ENCODE measurements around the gene RUFY4.
A peak's percentile ranks its signal among the peaks of the same experiment; 100 is the strongest.

Gene RUFY4

DNA sequence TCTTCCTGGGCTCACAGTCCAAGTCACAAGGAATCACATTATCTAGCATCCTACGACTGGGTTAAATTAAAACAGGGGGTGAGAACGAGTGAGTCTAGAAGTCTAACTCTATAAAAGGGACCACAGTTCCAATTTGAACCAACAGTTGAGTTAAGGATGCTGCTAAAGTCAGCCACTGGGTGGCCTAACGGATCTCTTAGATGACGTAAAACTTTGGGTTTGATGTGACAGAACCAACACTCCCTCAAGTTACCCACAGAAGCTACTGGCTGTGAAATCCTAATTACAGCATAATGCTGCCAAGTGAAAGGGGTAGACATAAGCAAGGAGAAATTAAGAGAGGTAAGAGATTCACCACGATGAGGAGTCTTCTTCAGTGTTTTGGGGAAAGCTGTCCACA, 32.7 kb upstream of the RUFY4 start:
- H3K27me3 ChIP-seq (ENCODE audit: insufficient read depth, low read length): peaks cover 22% of the 10 kb centered on the region
- no peak overlapping the region for H2AK5ac ChIP-seq (ENCODE audit: low read length)
- no peak overlapping the region for H3K4ac ChIP-seq (ENCODE audit: low read depth, low read length)
- H3K4me2 ChIP-seq (ENCODE audit: low read length): no peak overlapping the region
- no peak overlapping the region for H4K12ac ChIP-seq (ENCODE audit: low read depth, low read length)
- no peaks in the 10 kb centered on the region for H3K36me3 ChIP-seq (ENCODE audit: control insufficient read depth in 1 of 2, insufficient read depth in 2 of 2, low read length in 2 of 2)
- H2BK12ac ChIP-seq (ENCODE audit: low read length): no peak overlapping the region
- no peak overlapping the region for H3K18ac ChIP-seq (ENCODE audit: low read length)
- H3K4me1 ChIP-seq (ENCODE audit: control insufficient read depth in 1 of 2, insufficient read depth in 2 of 2, low read length in 2 of 2): peaks cover 0 to 3% of the 10 kb centered on the region in 2 experiments
- H3K9ac ChIP-seq (ENCODE audit: low read length): no peak overlapping the region
- no peaks in the 10 kb centered on the region for H3K9me3 ChIP-seq (ENCODE audit: insufficient read depth, low read depth, low read length)
- H3K23ac ChIP-seq (ENCODE audit: low read length): no peak overlapping the region
- H3K14ac ChIP-seq (ENCODE audit: low read length): no peak overlapping the region
- WGBS (ENCODE audit: extremely low coverage, insufficient coverage, insufficient read length): no CpG with 5 or more reads among the region's 5 CpGs
- H2BK5ac ChIP-seq (ENCODE audit: low read depth, low read length, poor library complexity): no peak overlapping the region
- H3K79me1 ChIP-seq (ENCODE audit: low read length): no peaks in the 10 kb centered on the region
- H3K27ac ChIP-seq (ENCODE audit: low read depth, low read length): no peak overlapping the region
- H2BK120ac ChIP-seq (ENCODE audit: insufficient read depth, low read length, poor library complexity): no peak overlapping the region
- H4K91ac ChIP-seq (ENCODE audit: low read depth, low read length): no peak overlapping the region
- H4K8ac ChIP-seq (ENCODE audit: low read depth, low read length): no peak overlapping the region
- DNase-seq: peak in 1 of 2 donors; percentile 15
- H2AFZ ChIP-seq (ENCODE audit: insufficient read depth, low read length, poor library complexity): no peak overlapping the region
- H3K79me2 ChIP-seq (ENCODE audit: control insufficient read depth, insufficient read depth, low read length, poor library complexity): no peaks in the 10 kb centered on the region
- no peak overlapping the region for H3K4me3 ChIP-seq (ENCODE audit: low read depth, low read length)

DNA sequence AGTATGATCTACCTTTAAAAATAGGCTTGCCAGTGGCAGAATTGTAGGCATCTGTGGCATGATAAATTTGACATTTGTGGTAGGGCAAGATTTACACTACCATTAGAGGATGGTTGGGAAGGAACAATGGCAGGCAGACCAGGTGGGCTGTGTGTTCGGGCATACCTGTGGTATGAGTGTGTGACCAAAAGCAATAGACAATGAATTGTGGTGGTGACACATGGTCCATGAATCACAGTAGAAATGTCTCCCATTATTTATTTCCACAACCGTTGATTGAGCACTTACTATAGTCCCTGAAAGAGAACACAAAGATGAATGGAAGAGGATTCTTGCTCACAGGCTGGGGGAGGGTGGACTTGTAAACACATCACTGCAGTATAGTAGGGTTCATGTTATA, 29.9 kb upstream of the RUFY4 start:
- Histone ChIP-seq H3K4me2 (ENCODE audit: low read length) (no peak overlapping the region), H2BK5ac (ENCODE audit: low read depth, low read length, poor library complexity) (no peak overlapping the region), H3K14ac (ENCODE audit: low read length) (no peak overlapping the region), H4K91ac (ENCODE audit: low read depth, low read length) (no peak overlapping the region), H3K23ac (ENCODE audit: low read length) (no peak overlapping the region), H4K8ac (ENCODE audit: low read depth, low read length) (no peak overlapping the region), H3K27me3 (ENCODE audit: insufficient read depth, low read length) (peaks cover under 1% of the 10 kb centered on the region), H3K4me1 (ENCODE audit: control insufficient read depth in 1 of 2, insufficient read depth in 2 of 2, low read length in 2 of 2) (peaks cover 0 to 3% of the 10 kb centered on the region in 2 experiments), H3K79me1 (ENCODE audit: low read length) (no peaks in the 10 kb centered on the region), H3K4me3 (ENCODE audit: low read depth, low read length) (no peak overlapping the region), H3K79me2 (ENCODE audit: control insufficient read depth, insufficient read depth, low read length, poor library complexity) (no peaks in the 10 kb centered on the region), H3K4ac (ENCODE audit: low read depth, low read length) (no peak overlapping the region), H3K27ac (ENCODE audit: low read depth, low read length) (no peak overlapping the region), H3K9me3 (ENCODE audit: insufficient read depth, low read depth, low read length) (peaks cover 11% of the 10 kb centered on the region), H2AFZ (ENCODE audit: insufficient read depth, low read length, poor library complexity) (no peak overlapping the region), H2BK120ac (ENCODE audit: insufficient read depth, low read length, poor library complexity) (no peak overlapping the region), H2AK5ac (ENCODE audit: low read length) (no peak overlapping the region), H3K18ac (ENCODE audit: low read length) (no peak overlapping the region), H2BK12ac (ENCODE audit: low read length) (no peak overlapping the region), H4K12ac (ENCODE audit: low read depth, low read length) (no peak overlapping the region), H3K36me3 (ENCODE audit: control insufficient read depth in 1 of 2, insufficient read depth in 2 of 2, low read length in 2 of 2) (no peaks in the 10 kb centered on the region), H3K9ac (ENCODE audit: low read length) (no peak overlapping the region)
- whole genome bisulfite sequencing (ENCODE audit: extremely low coverage, insufficient coverage, insufficient read length): no CpG with 5 or more reads among the region's 2 CpGs
- peak in 1 of 2 donors; percentile 4 for DNase-seq

DNA sequence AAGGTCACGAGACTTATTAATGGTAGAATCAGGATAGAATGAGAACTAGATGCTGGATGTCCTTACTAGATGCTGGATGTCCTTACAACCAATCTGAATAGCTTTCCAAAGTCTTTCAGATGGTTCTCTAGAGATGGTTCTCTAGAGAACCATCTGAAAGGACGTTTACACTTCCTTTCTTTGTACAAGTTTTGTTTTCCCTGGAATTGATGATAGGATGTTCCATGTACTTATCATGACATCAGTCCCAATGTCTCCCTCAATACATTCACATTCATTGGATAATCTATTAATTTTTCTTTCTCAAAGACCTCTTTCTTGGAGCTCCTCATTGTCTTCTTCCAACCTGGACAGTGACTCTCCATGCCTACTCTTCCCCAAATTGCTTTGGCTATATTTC, 28.2 kb upstream of the RUFY4 start:
- Histone ChIP-seq H3K4ac (ENCODE audit: low read depth, low read length) (no peak overlapping the region), H3K23ac (ENCODE audit: low read length) (no peak overlapping the region), H3K4me2 (ENCODE audit: low read length) (no peak overlapping the region), H2AK5ac (ENCODE audit: low read length) (no peak overlapping the region), H3K9ac (ENCODE audit: low read length) (no peak overlapping the region), H3K27me3 (ENCODE audit: insufficient read depth, low read length) (no peaks in the 10 kb centered on the region), H3K18ac (ENCODE audit: low read length) (no peak overlapping the region), H4K91ac (ENCODE audit: low read depth, low read length) (no peak overlapping the region), H3K9me3 (ENCODE audit: insufficient read depth, low read depth, low read length) (peaks cover 11% of the 10 kb centered on the region), H4K12ac (ENCODE audit: low read depth, low read length) (no peak overlapping the region), H4K8ac (ENCODE audit: low read depth, low read length) (no peak overlapping the region), H2BK120ac (ENCODE audit: insufficient read depth, low read length, poor library complexity) (no peak overlapping the region), H3K4me3 (ENCODE audit: low read depth, low read length) (no peak overlapping the region), H3K36me3 (ENCODE audit: control insufficient read depth in 1 of 2, insufficient read depth in 2 of 2, low read length in 2 of 2) (no peaks in the 10 kb centered on the region), H3K27ac (ENCODE audit: low read depth, low read length) (no peak overlapping the region), H2BK5ac (ENCODE audit: low read depth, low read length, poor library complexity) (no peak overlapping the region), H3K4me1 (ENCODE audit: control insufficient read depth in 1 of 2, insufficient read depth in 2 of 2, low read length in 2 of 2) (no peaks in the 10 kb centered on the region), H2AFZ (ENCODE audit: insufficient read depth, low read length, poor library complexity) (no peak overlapping the region), H3K79me1 (ENCODE audit: low read length) (no peaks in the 10 kb centered on the region), H3K79me2 (ENCODE audit: control insufficient read depth, insufficient read depth, low read length, poor library complexity) (no peaks in the 10 kb centered on the region), H3K14ac (ENCODE audit: low read length) (no peak overlapping the region), H2BK12ac (ENCODE audit: low read length) (no peak overlapping the region)
- no peak for DNase-seq
- WGBS (ENCODE audit: extremely low coverage, insufficient coverage, insufficient read length): no CpG with 5 or more reads among the region's 2 CpGs

DNA sequence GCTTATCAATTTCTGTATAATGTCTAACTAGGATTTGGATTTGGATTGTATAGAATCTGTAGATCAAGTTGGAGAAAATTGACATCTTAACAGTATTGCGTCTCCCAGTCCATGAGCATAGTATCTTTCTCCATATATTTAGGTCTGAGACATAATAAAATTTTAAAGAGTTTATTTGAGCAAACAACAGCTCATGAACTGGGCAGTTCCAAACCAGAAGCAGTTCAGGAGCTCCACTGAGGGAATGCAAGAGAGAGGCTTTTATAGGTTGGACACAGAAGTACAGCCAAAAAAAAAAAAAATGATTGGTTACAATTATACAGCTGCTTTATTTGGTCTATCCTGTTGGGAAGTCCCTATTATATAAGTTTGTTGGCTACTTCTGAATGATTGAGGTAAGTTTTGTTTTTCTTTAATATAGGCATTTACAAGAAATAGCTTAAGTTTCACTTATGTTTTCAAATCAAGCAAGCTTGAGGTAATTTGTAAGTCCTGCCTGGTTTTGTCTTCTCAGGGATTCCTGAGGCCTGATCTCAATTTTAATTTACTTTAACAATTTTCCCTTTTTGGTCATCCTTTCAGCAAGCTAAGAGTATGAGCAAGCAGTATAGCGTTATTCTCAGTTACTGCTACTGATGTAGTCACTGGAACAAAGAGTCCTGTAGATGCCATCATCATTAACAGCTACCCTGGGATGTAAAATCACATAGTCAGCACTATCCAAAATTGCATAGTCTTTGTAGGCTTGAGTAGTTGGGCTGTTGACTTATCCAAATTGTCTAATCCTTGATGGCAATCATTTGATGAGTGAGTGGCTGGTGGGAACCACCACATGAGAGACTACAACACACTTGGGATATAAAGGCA, 27.5 kb upstream of the RUFY4 start:
- DNase-seq: no peak
- H3K79me2 ChIP-seq (ENCODE audit: control insufficient read depth, insufficient read depth, low read length, poor library complexity): no peaks in the 10 kb centered on the region
- no peak overlapping the region for H4K8ac ChIP-seq (ENCODE audit: low read depth, low read length)
- H3K36me3 ChIP-seq (ENCODE audit: control insufficient read depth in 1 of 2, insufficient read depth in 2 of 2, low read length in 2 of 2): no peaks in the 10 kb centered on the region
- no peak overlapping the region for H2AK5ac ChIP-seq (ENCODE audit: low read length)
- no peak overlapping the region for H2AFZ ChIP-seq (ENCODE audit: insufficient read depth, low read length, poor library complexity)
- no peak overlapping the region for H4K91ac ChIP-seq (ENCODE audit: low read depth, low read length)
- H3K18ac ChIP-seq (ENCODE audit: low read length): no peak overlapping the region
- H2BK12ac ChIP-seq (ENCODE audit: low read length): no peak overlapping the region
- no peak overlapping the region for H3K14ac ChIP-seq (ENCODE audit: low read length)
- H3K4me1 ChIP-seq (ENCODE audit: control insufficient read depth in 1 of 2, insufficient read depth in 2 of 2, low read length in 2 of 2): no peaks in the 10 kb centered on the region
- WGBS (ENCODE audit: extremely low coverage, insufficient coverage, insufficient read length): no CpG with 5 or more reads among the region's 2 CpGs
- H3K9ac ChIP-seq (ENCODE audit: low read length): no peak overlapping the region
- no peaks in the 10 kb centered on the region for H3K79me1 ChIP-seq (ENCODE audit: low read length)
- peaks cover 11% of the 10 kb centered on the region for H3K9me3 ChIP-seq (ENCODE audit: insufficient read depth, low read depth, low read length)
- H3K27ac ChIP-seq (ENCODE audit: low read depth, low read length): no peak overlapping the region
- no peak overlapping the region for H2BK120ac ChIP-seq (ENCODE audit: insufficient read depth, low read length, poor library complexity)
- no peaks in the 10 kb centered on the region for H3K27me3 ChIP-seq (ENCODE audit: insufficient read depth, low read length)
- H3K4me2 ChIP-seq (ENCODE audit: low read length): no peak overlapping the region
- no peak overlapping the region for H2BK5ac ChIP-seq (ENCODE audit: low read depth, low read length, poor library complexity)
- no peak overlapping the region for H3K4me3 ChIP-seq (ENCODE audit: low read depth, low read length)
- H3K23ac ChIP-seq (ENCODE audit: low read length): no peak overlapping the region
- no peak overlapping the region for H3K4ac ChIP-seq (ENCODE audit: low read depth, low read length)
- no peak overlapping the region for H4K12ac ChIP-seq (ENCODE audit: low read depth, low read length)

All from trophoblast cell (in vitro differentiated cells and primary cell).